ENCODE data around the gene TTC22. TPM values are rescaled to one million over a fixed set of nuclear protein-coding genes. Genes with fewer than 3 reads are reported as not detected.

Gene TTC22
- polyA plus RNA-seq, 3 donors from 2014 or later, result 5.2 to 13.7 (median 5.6) TPM

GRCh38 chr1:54796902-54797301 is 4.2 kb downstream of the TTC22 start:
- peak overlapping the region; percentile 64 to 93 (median 76) for H3K27ac Mint-ChIP-seq
- H3K4me3 Mint-ChIP-seq, result peak overlapping the region in 3 of 5 donors; percentile 15 to 60 (median 42)
- H3K4me1 Mint-ChIP-seq, result peaks cover 71 to 81% of the 10 kb centered on the region in 2 donors

DNA sequence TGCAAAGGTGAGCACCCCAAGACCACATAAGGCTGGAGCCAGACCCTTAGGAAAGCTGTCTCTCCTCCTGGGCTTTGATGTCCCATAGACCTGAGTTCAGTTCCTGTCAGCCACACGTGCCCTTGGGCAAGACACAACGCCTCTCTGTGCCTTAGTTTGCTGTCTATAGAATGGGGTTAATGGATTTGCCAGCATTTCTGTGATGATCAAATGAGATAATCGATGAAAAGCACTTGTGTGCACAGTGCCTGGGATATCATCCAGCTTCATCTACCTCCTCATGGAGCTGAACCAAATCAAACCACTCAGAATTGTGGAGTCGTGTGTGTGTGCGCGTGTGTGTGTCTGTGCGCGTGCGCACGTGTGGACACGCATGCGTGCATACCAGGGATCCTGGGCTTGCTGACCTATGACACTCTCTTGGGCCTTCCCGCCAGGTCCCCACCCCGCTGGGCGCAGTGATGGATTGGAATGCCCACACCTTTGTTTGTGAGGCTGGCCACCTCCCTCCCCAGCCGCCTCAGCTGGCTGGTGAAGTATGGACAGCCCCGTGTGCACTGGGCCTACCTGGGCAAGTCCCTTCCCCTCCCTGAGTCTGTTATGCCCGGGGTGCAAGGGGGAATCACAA is 5.2 kb downstream of the TTC22 start:
- Mint-ChIP-seq H3K4me1 (peaks cover 63 to 79% of the 10 kb centered on the region in 2 donors), H3K27me3 (ENCODE audit: low read depth in 3 of 3) (no peaks in the 10 kb centered on the region), H3K27ac (peak overlapping the region; percentile 62 to 82 (median 72)), H3K9me3 (no peaks in the 10 kb centered on the region), H3K4me3 (no peak overlapping the region), H3K36me3 (peaks cover 6 to 17% (median 14%) of the 10 kb centered on the region in 3 donors)
- no peak for DNase-seq

More at GRCh38 chr1:54796902-54797301, 4.2 kb downstream of the TTC22 start:
- no peak for DNase-seq
- Mint-ChIP-seq H3K36me3 (peaks cover 3 to 10% (median 8%) of the 10 kb centered on the region in 3 donors), H3K9me3 (no peaks in the 10 kb centered on the region), H3K27me3 (ENCODE audit: low read depth in 3 of 3) (peaks cover 0 to 1% (median 0%) of the 10 kb centered on the region in 3 donors)

DNA sequence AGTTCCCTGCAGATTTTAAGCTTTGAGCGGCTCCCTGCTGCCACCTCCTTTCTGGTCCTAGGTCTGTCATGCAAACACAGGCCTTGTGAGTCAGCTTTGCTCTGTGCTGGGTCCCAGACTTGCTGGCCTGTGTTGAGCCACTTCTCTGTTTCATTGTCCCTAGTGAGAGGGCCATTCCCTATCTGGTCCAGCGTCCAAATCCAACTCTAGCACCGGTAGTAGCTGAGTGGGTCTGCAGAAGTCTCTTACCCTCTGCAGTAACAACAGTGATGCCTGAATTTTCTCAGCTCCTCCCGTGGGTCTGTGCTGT is 5.8 kb downstream of the TTC22 start:
- Mint-ChIP-seq H3K27me3 (ENCODE audit: low read depth in 3 of 3) (no peaks in the 10 kb centered on the region), H3K4me3 (no peak overlapping the region), H3K36me3 (peaks cover 6 to 17% (median 14%) of the 10 kb centered on the region in 3 donors), H3K9me3 (no peaks in the 10 kb centered on the region), H3K27ac (peak overlapping the region; percentile 62 to 82 (median 72)), H3K4me1 (peaks cover 63 to 78% of the 10 kb centered on the region in 2 donors)
- DNase-seq, result no peak

DNA sequence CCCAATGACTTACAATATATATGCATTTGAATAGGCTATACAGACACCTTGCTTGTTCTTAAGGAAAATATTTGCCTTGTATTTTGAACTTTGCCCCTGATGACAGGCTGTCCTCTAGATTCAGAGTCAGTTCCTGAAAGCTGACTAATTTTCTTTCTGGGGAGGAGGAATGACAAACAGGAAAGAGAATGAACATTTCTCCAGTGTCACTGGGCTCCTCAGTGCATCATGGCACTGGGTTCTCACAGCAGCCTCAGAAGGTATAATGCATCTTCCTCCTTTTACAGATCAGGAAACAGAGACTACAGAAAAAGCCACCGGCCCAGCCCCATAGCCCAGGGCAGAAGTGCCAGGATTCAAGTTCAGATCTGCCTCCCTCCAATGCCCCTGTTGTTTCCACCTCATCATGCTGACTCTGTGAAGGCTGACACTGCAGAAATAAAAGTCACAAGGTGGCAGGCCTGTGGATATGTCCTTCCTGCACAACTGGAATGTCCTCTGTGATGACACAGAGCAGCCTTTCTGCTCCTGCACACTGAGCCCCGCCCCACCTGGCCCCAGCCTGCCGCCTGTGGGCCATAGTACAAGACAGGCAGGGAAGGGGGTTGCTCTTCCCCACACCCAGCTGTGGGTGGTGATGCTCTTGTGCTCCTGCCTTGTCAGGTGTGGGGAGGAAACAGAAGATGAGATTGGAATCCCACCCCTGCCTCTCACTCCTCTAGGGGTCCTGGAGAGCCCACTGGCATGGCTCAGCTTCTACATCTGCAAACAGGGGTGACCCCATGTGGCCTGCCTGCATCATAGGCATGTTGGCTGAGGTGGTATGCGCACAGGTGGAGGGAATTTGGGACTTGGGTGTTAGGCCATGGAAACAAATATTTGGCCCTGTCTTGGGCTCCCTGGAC is 6.4 kb downstream of the TTC22 start:
- Mint-ChIP-seq H3K27me3 (ENCODE audit: low read depth in 3 of 3) (no peaks in the 10 kb centered on the region), H3K9me3 (no peaks in the 10 kb centered on the region), H3K27ac (peak overlapping the region; percentile 62 to 82 (median 72)), H3K4me3 (no peak overlapping the region), H3K36me3 (peaks cover 8 to 18% (median 16%) of the 10 kb centered on the region in 3 donors), H3K4me1 (peaks cover 61 to 76% of the 10 kb centered on the region in 2 donors)
- no peak for DNase-seq

- no peak for DNase-seq
- Mint-ChIP-seq H3K27me3 (ENCODE audit: low read depth in 3 of 3) (no peaks in the 10 kb centered on the region), H3K4me3 (no peak overlapping the region), H3K9me3 (no peaks in the 10 kb centered on the region), H3K4me1 (peaks cover 53 to 69% of the 10 kb centered on the region in 2 donors), H3K36me3 (peaks cover 11 to 19% (median 16%) of the 10 kb centered on the region in 3 donors), H3K27ac (peak overlapping the region in 1 of 6 donors; percentile 12)
Observed at GRCh38 chr1:54792686-54793282, 8.3 kb downstream of the TTC22 start.

- Mint-ChIP-seq H3K4me1 (peaks cover 49 to 65% of the 10 kb centered on the region in 2 donors), H3K36me3 (peaks cover 15 to 23% (median 16%) of the 10 kb centered on the region in 3 donors), H3K27me3 (ENCODE audit: low read depth in 3 of 3) (no peaks in the 10 kb centered on the region), H3K9me3 (no peaks in the 10 kb centered on the region), H3K27ac (peak overlapping the region in 3 of 6 donors; percentile 49 to 64 (median 51)), H3K4me3 (no peak overlapping the region)
- peak in 1 of 3 donors; percentile 33 for DNase-seq
Observed at GRCh38 chr1:54791880-54792522, 9.1 kb downstream of the TTC22 start.

- Mint-ChIP-seq H3K27ac (peak overlapping the region in 3 of 6 donors; percentile 66 to 78 (median 73)), H3K9me3 (no peaks in the 10 kb centered on the region), H3K4me1 (peaks cover 21 to 35% of the 10 kb centered on the region in 2 donors), H3K36me3 (peaks cover 20 to 33% (median 20%) of the 10 kb centered on the region in 3 donors), H3K4me3 (no peak overlapping the region), H3K27me3 (ENCODE audit: low read depth in 3 of 3) (no peaks in the 10 kb centered on the region)
- DNase-seq, result no peak
Observed at GRCh38 chr1:54788459-54788858, 12.7 kb downstream of the TTC22 start.

DNA sequence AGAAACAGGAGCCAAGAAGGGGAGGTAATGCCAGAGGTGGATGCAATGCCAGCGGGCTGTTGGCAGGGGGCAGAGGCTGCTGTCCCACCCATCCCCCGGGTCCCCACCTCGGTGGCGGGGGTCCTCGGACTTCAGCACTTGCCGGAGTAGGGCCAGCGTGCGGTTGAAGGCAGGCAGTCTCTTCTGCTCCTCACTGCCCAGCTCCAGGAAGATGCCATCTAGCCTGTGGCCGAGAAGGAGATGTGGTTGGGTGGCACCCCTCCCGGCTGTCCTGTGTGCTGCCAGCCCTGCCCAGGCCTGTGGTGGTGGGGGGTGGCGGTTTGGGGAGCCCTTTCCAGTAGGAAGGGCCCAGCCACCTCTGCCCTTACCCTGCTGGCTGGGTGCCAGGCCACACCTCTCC is 13.5 kb downstream of the TTC22 start:
- Mint-ChIP-seq H3K4me3 (no peak overlapping the region), H3K27me3 (ENCODE audit: low read depth in 3 of 3) (no peaks in the 10 kb centered on the region), H3K4me1 (peaks cover 21 to 34% of the 10 kb centered on the region in 2 donors), H3K36me3 (peaks cover 23 to 38% (median 25%) of the 10 kb centered on the region in 3 donors), H3K9me3 (no peaks in the 10 kb centered on the region), H3K27ac (peak overlapping the region in 4 of 6 donors; percentile 53 to 87 (median 75))
- DNase-seq, result no peak

DNA sequence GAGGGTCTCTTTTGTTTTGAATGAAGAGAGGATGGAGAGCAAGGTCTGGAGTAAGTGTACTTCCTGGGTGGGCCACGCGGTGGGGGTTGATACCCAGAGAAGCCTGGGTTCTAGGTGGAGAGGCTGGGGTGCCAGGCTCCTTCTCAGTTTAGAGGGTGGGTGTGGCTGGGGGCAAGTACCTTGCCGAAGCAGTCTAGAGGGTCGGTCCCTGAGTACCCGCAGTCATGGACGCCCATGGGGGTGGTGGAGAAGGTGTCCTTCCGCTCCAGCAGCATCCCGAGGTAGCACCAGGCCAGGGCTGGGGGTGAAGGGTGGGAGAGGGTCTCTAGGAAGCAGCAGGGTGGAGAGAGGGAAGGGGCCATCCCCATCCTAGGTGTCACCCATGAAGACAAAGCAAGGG is 14.3 kb downstream of the TTC22 start:
- Mint-ChIP-seq H3K27me3 (ENCODE audit: low read depth in 3 of 3) (no peaks in the 10 kb centered on the region), H3K27ac (peak overlapping the region in 4 of 6 donors; percentile 58 to 87 (median 76)), H3K4me1 (peaks cover 21 to 35% of the 10 kb centered on the region in 2 donors), H3K36me3 (peaks cover 23 to 38% (median 26%) of the 10 kb centered on the region in 3 donors), H3K9me3 (no peaks in the 10 kb centered on the region), H3K4me3 (no peak overlapping the region)
- no peak for DNase-seq

GRCh38 chr1:54784066-54784465 is 17.1 kb downstream of the TTC22 start:
- H3K27me3 Mint-ChIP-seq (ENCODE audit: low read depth in 3 of 3), result no peaks in the 10 kb centered on the region
- H3K36me3 Mint-ChIP-seq, result peaks cover 22 to 41% (median 27%) of the 10 kb centered on the region in 3 donors
- H3K4me3 Mint-ChIP-seq, result no peak overlapping the region
- H3K27ac Mint-ChIP-seq, result peak overlapping the region in 1 of 6 donors; percentile 20
- no peak for DNase-seq
- H3K4me1 Mint-ChIP-seq, result peaks cover 10 to 21% of the 10 kb centered on the region in 2 donors
- H3K9me3 Mint-ChIP-seq, result no peaks in the 10 kb centered on the region

- Mint-ChIP-seq H3K4me3 (no peak overlapping the region), H3K27ac (peak overlapping the region in 5 of 6 donors; percentile 18 to 55 (median 47)), H3K36me3 (peaks cover 30 to 49% (median 33%) of the 10 kb centered on the region in 3 donors), H3K9me3 (no peaks in the 10 kb centered on the region), H3K27me3 (ENCODE audit: low read depth in 3 of 3) (no peaks in the 10 kb centered on the region), H3K4me1 (peaks cover 11 to 15% of the 10 kb centered on the region in 2 donors)
- no peak for DNase-seq
Observed at GRCh38 chr1:54782588-54782987, 18.5 kb downstream of the TTC22 start.

DNA sequence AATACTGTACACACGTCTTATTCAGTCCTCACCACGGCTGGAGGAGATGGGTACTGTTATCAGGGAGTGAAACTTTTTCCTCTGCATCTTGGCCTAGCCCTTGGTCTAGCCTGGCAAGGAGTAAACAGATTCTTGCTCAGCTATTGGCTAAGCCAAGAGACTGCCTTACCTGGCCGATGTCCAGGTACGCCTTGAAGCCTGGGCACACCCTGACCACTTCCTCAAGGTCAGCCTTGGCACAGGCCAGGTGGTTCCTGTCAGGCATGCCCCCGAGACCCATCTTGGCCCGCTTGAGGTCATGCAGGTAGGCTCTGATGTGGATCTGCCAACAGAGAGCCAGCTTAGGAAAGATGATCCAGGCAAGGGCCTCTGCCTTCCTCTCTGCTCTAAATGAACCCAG is 19.0 kb downstream of the TTC22 start:
- Mint-ChIP-seq H3K27me3 (ENCODE audit: low read depth in 3 of 3) (no peaks in the 10 kb centered on the region), H3K27ac (peak overlapping the region in 3 of 6 donors; percentile 32 to 55 (median 51)), H3K9me3 (no peaks in the 10 kb centered on the region), H3K4me1 (peaks cover 8 to 12% of the 10 kb centered on the region in 2 donors), H3K4me3 (no peak overlapping the region), H3K36me3 (peaks cover 27 to 47% (median 33%) of the 10 kb centered on the region in 3 donors)
- DNase-seq, result no peak

GRCh38 chr1:54781023-54781723 is 19.9 kb downstream of the TTC22 start:
- Mint-ChIP-seq H3K27ac (no peak overlapping the region), H3K36me3 (peaks cover 23 to 37% (median 29%) of the 10 kb centered on the region in 3 donors), H3K9me3 (no peaks in the 10 kb centered on the region), H3K4me1 (peaks cover 5 to 6% of the 10 kb centered on the region in 2 donors), H3K27me3 (ENCODE audit: low read depth in 3 of 3) (no peaks in the 10 kb centered on the region), H3K4me3 (no peak overlapping the region)
- no peak for DNase-seq

Measured in immature natural killer cell (primary cell).